Measurements from ENCODE around the gene WDTC1.
A peak's percentile ranks its signal among the peaks of the same experiment; 100 is the strongest.
"Not testable (repeated sequence)": the region's sequence is repeated elsewhere in the genome, so short reads cannot be mapped to it uniquely, and the experiment has no call there.

Gene WDTC1

DNA sequence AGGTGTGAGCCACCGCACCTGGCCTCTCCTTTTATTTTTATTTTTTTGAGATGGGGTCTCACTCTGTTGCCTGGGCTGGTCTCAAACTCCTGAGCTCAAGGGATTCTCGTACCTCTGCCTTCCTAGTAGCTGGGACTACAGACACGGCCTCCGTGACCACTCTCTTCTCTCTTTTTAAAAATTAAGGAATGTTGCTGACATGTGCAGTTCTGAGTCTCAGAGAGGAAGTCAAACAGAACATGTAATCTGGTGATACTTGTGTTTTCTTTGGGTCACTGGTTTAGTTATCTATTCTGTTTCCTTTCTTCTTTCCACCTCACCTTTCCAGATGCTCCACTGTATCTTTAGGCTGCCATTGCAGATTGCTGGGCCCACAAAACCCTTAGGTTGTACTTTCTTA, 2.7 kb downstream of the WDTC1 start:
- Histone ChIP-seq H3K27me3 (no peaks in the 10 kb centered on the region), H4K20me1 (peaks cover 0 to 66% (median 7%) of the 10 kb centered on the region in 11 experiments; a peak in 8 of 22 replicates), H3K27ac (peak overlapping the region in 1 of 11 experiments; percentile 13; a peak in 1 of 22 replicates), H3K4me1 (peaks cover 21 to 37% (median 29%) of the 10 kb centered on the region in 10 experiments), H3K4me3 (0 out of 20 replicates have a peak overlapping the region, but pooled peaks of 1 of the 10 experiments have one; percentile 81), H3K36me3 (peaks cover 0 to 4% (median 0%) of the 10 kb centered on the region in 11 experiments; a peak in 1 of 22 replicates), H3K9ac (0 out of 22 replicates have a peak overlapping the region, but pooled peaks of 1 of the 11 experiments have one; percentile 9), H3K4me2 (peak overlapping the region in 9 of 11 experiments; percentile 81 to 96 (median 87); a peak in 13 of 22 replicates), H3K9me3 (replicated peaks in 1 of 11) (no peaks in the 10 kb centered on the region)
- no peak for TF ChIP-seq Cebpa-rat (IDR thresholded peaks at IDR 0.05)

DNA sequence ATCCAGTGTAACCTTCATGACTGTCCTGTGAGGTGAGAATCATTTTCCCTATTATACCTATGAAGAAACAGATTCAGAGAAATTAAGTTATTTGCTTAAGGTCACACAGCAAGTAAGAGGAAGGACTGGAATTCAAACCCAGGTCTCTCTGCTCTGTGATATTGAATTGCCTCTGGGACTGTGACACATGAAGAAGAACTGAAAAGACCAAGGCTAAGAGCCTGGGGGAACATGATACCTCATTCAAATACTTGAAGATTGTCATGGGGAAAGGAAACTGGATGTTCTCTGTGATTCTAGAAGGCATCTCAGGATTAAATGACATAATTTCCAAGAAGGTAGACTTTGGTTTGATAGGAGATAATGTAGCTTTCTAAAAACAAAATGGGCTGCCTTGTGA, 3.6 kb downstream of the WDTC1 start:
- Histone ChIP-seq H3K36me3 (peaks cover 0 to 10% (median 0%) of the 10 kb centered on the region in 11 experiments; a peak in 4 of 22 replicates), H3K27me3 (no peaks in the 10 kb centered on the region), H3K9me3 (replicated peaks in 1 of 11) (no peaks in the 10 kb centered on the region), H3K27ac (no peak overlapping the region), H3K4me3 (no peak overlapping the region), H4K20me1 (peaks cover 0 to 75% (median 7%) of the 10 kb centered on the region in 11 experiments; a peak in 8 of 22 replicates), H3K4me1 (peaks cover 21 to 37% (median 29%) of the 10 kb centered on the region in 10 experiments), H3K4me2 (peak overlapping the region in 2 of 11 experiments; percentile 88 to 96; a peak in 2 of 22 replicates), H3K9ac (no peak overlapping the region)
- TF ChIP-seq Cebpa-rat (IDR thresholded peaks at IDR 0.05): no peak

DNA sequence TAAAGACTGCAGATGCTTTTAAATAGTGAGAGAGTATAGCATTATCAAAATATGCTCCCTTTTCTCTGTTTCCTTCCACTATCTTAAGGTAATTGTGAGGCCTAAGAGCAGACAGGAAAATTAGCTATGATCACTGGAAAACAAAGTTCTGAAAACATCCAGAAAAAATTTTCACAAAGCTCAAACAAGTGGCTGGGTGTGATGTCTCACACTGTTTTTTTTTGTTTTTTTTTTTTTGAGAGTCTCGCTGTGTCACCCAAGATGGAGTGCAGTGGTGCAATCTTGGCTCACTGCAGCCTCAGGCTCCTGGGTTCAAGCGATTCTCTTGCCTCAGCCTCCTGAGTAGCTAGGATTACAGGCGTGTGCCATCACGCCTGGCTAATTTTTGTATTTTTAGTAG, 7.2 kb downstream of the WDTC1 start:
- no peak for TF ChIP-seq Cebpa-rat (IDR thresholded peaks at IDR 0.05)
- H3K27me3 ChIP-seq: no peaks in the 10 kb centered on the region
- H3K9ac ChIP-seq: no peak overlapping the region; a peak in 1 of 22 replicates
- no peak overlapping the region for H3K4me2 ChIP-seq
- H3K4me3 ChIP-seq: no peak overlapping the region
- peaks cover 0 to 97% (median 4%) of the 10 kb centered on the region in 11 experiments; a peak in 10 of 22 replicates for H4K20me1 ChIP-seq
- peaks cover 0 to 3% (median 0%) of the 10 kb centered on the region in 11 experiments; a peak in 2 of 22 replicates for H3K9me3 ChIP-seq (replicated peaks in 1 of 11)
- H3K4me1 ChIP-seq: peaks cover 0 to 18% (median 9%) of the 10 kb centered on the region in 10 experiments; a peak in 18 of 20 replicates
- H3K36me3 ChIP-seq: peaks cover 0 to 45% (median 0%) of the 10 kb centered on the region in 11 experiments; a peak in 12 of 22 replicates
- no peak overlapping the region for H3K27ac ChIP-seq

DNA sequence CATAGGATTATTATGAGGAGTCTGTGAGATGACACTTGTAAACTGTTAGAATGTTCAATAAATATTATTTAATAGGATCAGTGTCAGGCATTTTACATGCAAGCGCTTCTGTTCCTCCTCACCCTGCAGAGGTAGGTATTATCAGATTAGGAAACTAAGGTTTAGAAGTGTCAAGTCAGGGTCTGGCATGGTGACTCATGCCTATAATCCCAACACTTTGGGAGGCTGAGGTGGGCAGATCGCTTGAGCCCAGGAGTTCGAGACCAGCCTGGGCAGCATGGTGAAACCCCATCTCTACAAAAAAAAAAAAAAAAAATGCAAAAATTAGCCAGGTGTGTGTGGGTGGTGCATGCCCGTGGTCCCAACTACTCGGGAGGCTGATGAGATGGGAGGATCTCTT, 9.2 kb downstream of the WDTC1 start:
- H3K4me2 ChIP-seq, H3K4me3 ChIP-seq, H3K4me1 ChIP-seq, H3K9ac ChIP-seq, H3K27me3 ChIP-seq, H3K27ac ChIP-seq: not testable (repeated sequence)
- Histone ChIP-seq H4K20me1 (peaks cover 0 to 89% (median 4%) of the 10 kb centered on the region in 11 experiments; a peak in 10 of 22 replicates), H3K36me3 (peaks cover 0 to 50% (median 11%) of the 10 kb centered on the region in 11 experiments; a peak in 16 of 22 replicates), H3K9me3 (replicated peaks in 1 of 11) (peaks cover 0 to 11% (median 4%) of the 10 kb centered on the region in 11 experiments; a peak in 9 of 22 replicates)

DNA sequence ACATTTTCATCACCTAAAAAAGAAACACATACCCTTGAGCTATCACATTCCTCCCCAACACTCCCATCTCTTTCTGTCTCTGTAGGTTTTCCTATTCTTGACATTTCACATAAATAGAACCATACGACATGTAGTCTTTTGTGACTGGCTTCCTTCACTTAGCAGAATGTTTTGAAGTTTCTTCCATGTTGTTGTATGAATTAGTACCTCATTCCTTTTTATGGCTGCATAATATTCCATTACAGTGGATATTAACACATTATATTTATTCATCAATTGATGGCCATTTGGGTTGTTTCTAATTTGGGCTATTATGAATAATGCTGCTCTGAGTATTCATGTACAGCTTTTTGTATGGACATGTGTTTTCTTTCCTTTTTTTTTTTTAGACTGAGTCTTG, 11.8 kb downstream of the WDTC1 start:
- TF ChIP-seq Cebpa-rat (IDR thresholded peaks at IDR 0.05): no peak
- no peak overlapping the region for H3K4me2 ChIP-seq
- H3K36me3 ChIP-seq: peaks cover 0 to 50% (median 13%) of the 10 kb centered on the region in 11 experiments; a peak in 16 of 22 replicates
- H3K9me3 ChIP-seq (replicated peaks in 1 of 11): peaks cover 0 to 16% (median 4%) of the 10 kb centered on the region in 11 experiments; a peak in 9 of 22 replicates
- no peak overlapping the region for H3K4me3 ChIP-seq
- H3K27me3 ChIP-seq: no peaks in the 10 kb centered on the region
- no peak overlapping the region for H3K27ac ChIP-seq
- no peak overlapping the region for H3K9ac ChIP-seq
- peaks cover 0 to 25% (median 10%) of the 10 kb centered on the region in 10 experiments; a peak in 13 of 20 replicates for H3K4me1 ChIP-seq
- peaks cover 0 to 89% (median 3%) of the 10 kb centered on the region in 11 experiments; a peak in 9 of 22 replicates for H4K20me1 ChIP-seq

DNA sequence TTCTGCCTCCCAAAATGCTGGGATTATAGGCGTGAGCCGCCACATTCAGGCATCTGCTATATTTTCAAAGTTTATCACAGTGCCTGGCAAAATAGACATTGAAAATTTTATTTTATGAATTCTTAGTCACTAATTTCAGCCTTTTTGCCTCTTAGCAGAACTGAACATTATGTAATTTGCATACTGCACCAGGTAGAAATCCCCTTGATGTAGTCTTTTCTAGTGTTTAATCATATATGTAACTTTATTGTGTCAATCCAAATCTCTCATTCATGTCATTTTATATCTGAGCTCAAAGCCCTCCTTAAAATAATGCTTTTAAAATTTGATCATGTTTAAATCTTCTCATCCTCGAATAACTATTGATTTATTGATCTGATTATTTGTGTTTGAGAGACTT, 19.2 kb downstream of the WDTC1 start:
- Histone ChIP-seq H3K4me2 (peak overlapping the region in 10 of 11 experiments; percentile 5 to 70 (median 46); a peak in 14 of 22 replicates), H4K20me1 (peaks cover 0 to 95% (median 0%) of the 10 kb centered on the region in 11 experiments; a peak in 4 of 22 replicates), H3K27me3 (no peaks in the 10 kb centered on the region), H3K27ac (no peak overlapping the region), H3K4me3 (no peak overlapping the region), H3K36me3 (peaks cover 0 to 22% (median 9%) of the 10 kb centered on the region in 11 experiments; a peak in 10 of 22 replicates), H3K4me1 (peaks cover 38 to 64% (median 46%) of the 10 kb centered on the region in 10 experiments), H3K9ac (no peak overlapping the region), H3K9me3 (replicated peaks in 1 of 11) (peaks cover 0 to 12% (median 5%) of the 10 kb centered on the region in 11 experiments; a peak in 9 of 22 replicates)
- TF ChIP-seq Cebpa-rat (IDR thresholded peaks at IDR 0.05): no peak

DNA sequence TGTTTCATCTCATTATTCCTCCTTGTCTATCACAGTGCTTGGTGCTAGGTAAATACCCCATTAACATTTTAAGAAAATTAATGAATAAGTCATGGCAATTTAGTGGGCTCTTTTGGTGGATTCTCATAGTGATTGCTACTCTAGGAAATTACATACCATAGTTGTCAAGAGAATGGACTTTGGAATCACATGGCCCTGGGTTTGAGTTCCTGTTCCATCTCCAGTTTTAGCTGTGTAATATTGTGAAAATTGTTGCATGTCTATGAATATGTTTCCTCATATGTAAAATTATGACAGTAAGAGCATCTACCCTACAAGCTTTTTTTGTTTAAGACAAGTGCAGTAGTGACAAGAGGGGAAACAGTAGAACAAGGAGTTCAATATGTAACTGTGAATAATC, 20.7 kb downstream of the WDTC1 start:
- peak overlapping the region in 7 of 11 experiments; percentile 0 to 70 (median 23); a peak in 9 of 22 replicates for H3K4me2 ChIP-seq
- peaks cover 0 to 10% (median 3%) of the 10 kb centered on the region in 11 experiments; a peak in 6 of 22 replicates for H3K9me3 ChIP-seq (replicated peaks in 1 of 11)
- no peaks in the 10 kb centered on the region for H3K27me3 ChIP-seq
- H3K9ac ChIP-seq: no peak overlapping the region
- no peak overlapping the region for H3K4me3 ChIP-seq
- H3K27ac ChIP-seq: no peak overlapping the region
- H3K4me1 ChIP-seq: peaks cover 33 to 49% (median 44%) of the 10 kb centered on the region in 10 experiments
- peaks cover 0 to 94% (median 0%) of the 10 kb centered on the region in 11 experiments; a peak in 4 of 22 replicates for H4K20me1 ChIP-seq
- peaks cover 0 to 28% (median 5%) of the 10 kb centered on the region in 11 experiments; a peak in 7 of 22 replicates for H3K36me3 ChIP-seq
- TF ChIP-seq Cebpa-rat (IDR thresholded peaks at IDR 0.05): no peak

DNA sequence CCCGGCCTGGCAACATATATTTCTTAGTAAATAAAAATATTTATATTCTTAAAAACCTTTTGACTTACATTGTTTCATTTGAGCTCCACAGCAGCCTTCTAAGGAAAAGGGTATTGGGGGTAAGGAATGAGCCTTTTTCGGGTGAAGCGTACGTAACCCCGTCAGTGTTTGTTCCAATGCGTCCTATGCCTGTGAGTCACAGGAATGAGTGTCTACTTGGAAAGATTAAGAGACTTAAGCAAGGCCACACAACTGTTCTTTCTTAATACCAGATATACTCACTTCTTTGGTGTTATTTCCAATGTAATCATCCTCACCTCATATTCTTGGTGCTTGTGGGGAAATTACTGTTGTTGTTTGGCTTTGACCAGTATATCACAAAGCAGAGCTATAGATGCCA, 22.7 kb downstream of the WDTC1 start:
- no peak overlapping the region for H3K4me2 ChIP-seq
- H3K27ac ChIP-seq: no peak overlapping the region
- H3K36me3 ChIP-seq: peaks cover 0 to 48% (median 15%) of the 10 kb centered on the region in 11 experiments; a peak in 13 of 22 replicates
- peaks cover 0 to 88% (median 0%) of the 10 kb centered on the region in 11 experiments; a peak in 3 of 22 replicates for H4K20me1 ChIP-seq
- TF ChIP-seq Cebpa-rat (IDR thresholded peaks at IDR 0.05): no peak
- no peak overlapping the region for H3K4me3 ChIP-seq
- no peak overlapping the region for H3K9ac ChIP-seq
- H3K4me1 ChIP-seq: peaks cover 28 to 43% (median 34%) of the 10 kb centered on the region in 10 experiments
- H3K27me3 ChIP-seq: no peaks in the 10 kb centered on the region
- peaks cover 0 to 9% (median 3%) of the 10 kb centered on the region in 11 experiments; a peak in 6 of 22 replicates for H3K9me3 ChIP-seq (replicated peaks in 1 of 11)

DNA sequence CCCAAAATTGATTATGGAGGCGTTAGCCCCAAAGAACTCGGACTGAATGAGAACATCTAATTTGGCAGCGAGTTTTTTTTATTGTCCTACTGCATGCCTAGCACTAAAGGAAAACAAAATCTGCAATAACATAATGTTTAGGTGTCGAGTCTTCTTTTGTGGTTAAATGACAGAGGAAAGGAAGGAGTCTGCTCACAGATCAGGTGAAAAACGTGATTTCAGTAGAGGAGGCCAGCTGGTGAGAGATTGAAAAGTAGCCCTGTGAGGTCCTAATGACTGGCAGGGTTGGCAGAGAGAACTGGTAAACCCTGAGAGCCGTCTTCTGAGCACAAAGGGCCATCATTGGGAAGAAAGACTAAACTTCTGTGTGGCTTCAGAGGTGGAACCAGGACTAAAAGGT, 24.2 kb downstream of the WDTC1 start:
- H3K27me3 ChIP-seq: no peaks in the 10 kb centered on the region
- TF ChIP-seq Cebpa-rat (IDR thresholded peaks at IDR 0.05): no peak
- H3K9me3 ChIP-seq (replicated peaks in 1 of 11): peaks cover 0 to 9% (median 3%) of the 10 kb centered on the region in 11 experiments; a peak in 5 of 22 replicates
- no peak overlapping the region for H3K27ac ChIP-seq
- H3K4me2 ChIP-seq: no peak overlapping the region
- H4K20me1 ChIP-seq: peaks cover 0 to 77% (median 0%) of the 10 kb centered on the region in 11 experiments; a peak in 3 of 22 replicates
- no peak overlapping the region for H3K9ac ChIP-seq
- H3K4me1 ChIP-seq: peaks cover 15 to 30% (median 21%) of the 10 kb centered on the region in 10 experiments; a peak in 19 of 20 replicates
- H3K4me3 ChIP-seq: no peak overlapping the region
- peaks cover 11 to 62% (median 28%) of the 10 kb centered on the region in 11 experiments; a peak in 19 of 22 replicates for H3K36me3 ChIP-seq
